ENCODE data around the gene C5AR1. TPM values are rescaled to one million over a fixed set of nuclear protein-coding genes. Genes with fewer than 3 reads are reported as not detected.

The C5AR1 gene
- total and polyA plus RNA-seq, 9 of the 15 experiments (the other 6 are each of a cell fraction or from before 2014, with no cell fraction given): 0.06 to 1.6 (median 0.28) TPM; not detected in 3

GRCh38 chr19:47323872-47324271 lies 14.2 kb downstream of the C5AR1 start:
- H3K79me2 ChIP-seq (ENCODE audit: control insufficient read depth, insufficient read depth, low read length): no peaks in the 10 kb centered on the region
- intact Hi-C loops (cut with micrococcal nuclease) (no loop called here), in situ Hi-C loops (cut with MboI) (no loop called here)
- FAIRE-seq: no peak
- CTCF ChIA-PET (ENCODE audit: low intra/inter-chr PET ratio): interaction anchor here (0.8 kb wide), 1 partner anchor 12 kb away, joined by 4 read pairs; no protein-coding TSS in a partner anchor
- 58% methylated on average over 10 of the region's 12 CpGs for WGBS (ENCODE audit: insufficient coverage, low coverage, missing lambda C conversion rate)
- H3K4me2 ChIP-seq (ENCODE audit: insufficient read depth, low read length): no peak overlapping the region
- no peaks in the 10 kb centered on the region; a peak in 1 of 5 replicates for H3K27me3 ChIP-seq (ENCODE audit: control insufficient read depth in 2 of 2, insufficient read depth in 2 of 2, low read length in 2 of 2)
- H3K27ac ChIP-seq (ENCODE audit: extremely low read depth, low read depth, low read length): no peak overlapping the region
- no peak for DNase-seq (ENCODE audit: extremely low read depth in 1 of 4, low spot score in 3 of 4)
- TF ChIP-seq CLOCK (CRISPR knock-in tag; IDR thresholded peaks at IDR 0.05; ENCODE audit: borderline replicate concordance): no peak
- no peak for TF ChIP-seq ZNF436 (CRISPR knock-in tag; IDR thresholded peaks at IDR 0.05)
- BruUV-seq (replicated peaks): no TSS peak
- peak overlapping the region in 1 of 2 experiments; percentile 54; a peak in 2 of 4 replicates for H3K9ac ChIP-seq (ENCODE audit: insufficient read depth in 1 of 2, low read depth in 2 of 2, low read length in 2 of 2)
- no peaks in the 10 kb centered on the region for H3K36me3 ChIP-seq (ENCODE audit: control insufficient read depth, insufficient read depth, low read length)
- POLR2A ChIA-PET: interaction anchor here (1.7 kb wide), 1 partner anchor 9 kb away, joined by 5 read pairs; no protein-coding TSS in a partner anchor
- H3K9me1 ChIP-seq (ENCODE audit: control insufficient read depth, insufficient read depth, low read length): no peaks in the 10 kb centered on the region
- H2AFZ ChIP-seq (ENCODE audit: low read depth, low read length): peak overlapping the region; percentile 43
- ATAC-seq: peak; percentile 53
- peaks cover 7 to 22% of the 10 kb centered on the region in 2 experiments; a peak in 4 of 5 replicates for H3K4me1 ChIP-seq (replicated peaks in 1 of 2; ENCODE audit: control insufficient read depth in 2 of 2, insufficient read depth in 2 of 2, low read length in 2 of 2)
- H4K20me1 ChIP-seq (replicated peaks; ENCODE audit: control insufficient read depth, insufficient read depth, low read length): no peaks in the 10 kb centered on the region
- no peak overlapping the region for H3K4me3 ChIP-seq
- H3K9me3 ChIP-seq (replicated peaks; ENCODE audit: control insufficient read depth, insufficient read depth, low read depth, low read length): no peaks in the 10 kb centered on the region

All from K562 (cell line).